Stimulated activated naive CD8-positive, alpha-beta T cell treated with anti-CD3 and anti-CD28 coated beads, Interleukin-15, Interleukin-2, amounts not matched to agents 100 ng/mL and 50 ng/mL, for 24 hours (primary cell): ENCODE data around the gene HAPLN2.

Source experiments
- H3K27ac Mint-ChIP-seq: one replicate; pipeline ENCODE4 v1.8.0; 2021; ENCODE audit warnings: mild to moderate bottlenecking, mixed read lengths
- H3K27me3 Mint-ChIP-seq: one replicate; pipeline ENCODE4 v1.8.0; 2021; ENCODE audit warnings: mixed read lengths
- H3K36me3 Mint-ChIP-seq: one replicate; pipeline ENCODE4 v1.8.0; 2021; ENCODE audit warnings: low read depth, mixed read lengths
- H3K4me1 Mint-ChIP-seq: one replicate; pipeline ENCODE4 v1.8.0; 2021; ENCODE audit warnings: low read depth, mixed read lengths
- H3K4me3 Mint-ChIP-seq: one replicate; pipeline ENCODE4 v1.8.0; 2021; ENCODE audit warnings: mild to moderate bottlenecking, mixed read lengths
- H3K9me3 Mint-ChIP-seq: one replicate; pipeline ENCODE4 v1.8.0; 2021; ENCODE audit warnings: mixed read lengths

The HAPLN2 gene

DNA sequence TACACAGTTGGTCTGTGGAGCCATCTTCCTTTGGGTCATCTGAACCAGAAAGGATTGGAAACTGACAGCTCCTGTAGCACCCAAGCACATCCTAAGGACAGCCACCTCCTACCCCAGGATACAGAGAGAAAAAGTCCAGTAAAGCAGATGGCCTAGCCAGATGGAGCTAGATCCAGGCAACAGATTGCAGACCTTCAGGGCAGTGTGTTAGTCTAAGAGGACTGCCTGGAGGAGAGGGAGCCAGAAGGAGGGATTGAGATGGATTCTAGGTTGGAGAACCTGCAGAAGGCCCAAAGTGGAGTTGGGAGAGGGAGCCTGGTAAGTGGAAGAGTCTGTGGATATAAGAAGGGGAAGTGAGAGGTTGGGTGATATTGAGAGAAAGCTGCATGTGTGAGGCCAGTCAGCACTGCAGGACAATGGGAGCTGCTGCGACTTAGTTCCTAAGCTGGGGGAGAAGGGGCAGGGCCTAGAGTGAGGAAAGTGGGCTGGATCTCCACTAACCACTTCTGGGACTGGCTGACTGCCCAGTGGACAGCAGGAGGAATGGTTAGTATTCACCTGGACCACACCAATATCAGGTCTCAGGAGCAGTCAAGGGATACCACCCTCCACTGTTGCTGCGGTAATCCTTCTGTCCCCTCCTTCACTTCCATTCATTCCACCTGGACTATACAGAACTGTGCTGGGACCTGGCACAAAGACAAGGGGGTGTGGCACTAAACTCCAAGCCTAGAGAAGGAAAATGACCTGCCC is 36.1 kb downstream of the HAPLN2 start:
- H3K9me3 Mint-ChIP-seq = no peaks in the 10 kb centered on the region
- no peaks in the 10 kb centered on the region for H3K36me3 Mint-ChIP-seq
- no peak overlapping the region for H3K27ac Mint-ChIP-seq
- no peak overlapping the region for H3K4me3 Mint-ChIP-seq
- H3K4me1 Mint-ChIP-seq = peaks cover 29% of the 10 kb centered on the region
- H3K27me3 Mint-ChIP-seq = peaks cover 61% of the 10 kb centered on the region

DNA sequence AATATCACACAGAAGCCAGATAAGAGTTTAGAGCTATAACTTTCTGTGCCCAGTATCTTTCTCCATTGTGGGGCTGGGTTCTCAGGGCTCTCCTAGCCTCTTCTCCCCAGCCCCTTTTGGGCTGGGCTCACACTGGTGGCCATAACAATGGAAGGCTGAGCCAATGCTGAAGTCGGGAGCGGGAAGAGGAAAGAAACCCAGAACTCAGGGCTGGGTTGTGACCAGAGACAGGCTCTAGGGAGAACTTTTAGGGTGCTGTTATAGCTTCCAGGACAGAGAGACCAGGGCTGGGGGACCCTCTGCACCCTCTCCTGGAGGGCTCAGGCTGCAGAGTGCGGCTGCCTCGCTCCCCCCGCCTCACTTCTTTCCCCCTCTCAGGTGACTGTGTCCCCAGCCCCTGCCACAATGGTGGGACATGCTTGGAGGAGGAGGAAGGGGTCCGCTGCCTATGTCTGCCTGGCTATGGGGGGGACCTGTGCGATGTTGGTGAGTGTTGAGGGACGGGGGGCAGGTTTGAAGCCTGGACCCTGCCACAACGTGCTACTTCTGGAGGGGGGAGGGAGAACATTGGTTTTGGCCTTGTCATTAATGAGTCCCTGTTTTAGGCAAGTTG is 36.8 kb downstream of the HAPLN2 start:
- H3K4me1 Mint-ChIP-seq = peaks cover 34% of the 10 kb centered on the region
- H3K27me3 Mint-ChIP-seq = peaks cover 55% of the 10 kb centered on the region
- no peak overlapping the region for H3K27ac Mint-ChIP-seq
- H3K9me3 Mint-ChIP-seq = no peaks in the 10 kb centered on the region
- H3K36me3 Mint-ChIP-seq = no peaks in the 10 kb centered on the region
- H3K4me3 Mint-ChIP-seq = no peak overlapping the region

DNA sequence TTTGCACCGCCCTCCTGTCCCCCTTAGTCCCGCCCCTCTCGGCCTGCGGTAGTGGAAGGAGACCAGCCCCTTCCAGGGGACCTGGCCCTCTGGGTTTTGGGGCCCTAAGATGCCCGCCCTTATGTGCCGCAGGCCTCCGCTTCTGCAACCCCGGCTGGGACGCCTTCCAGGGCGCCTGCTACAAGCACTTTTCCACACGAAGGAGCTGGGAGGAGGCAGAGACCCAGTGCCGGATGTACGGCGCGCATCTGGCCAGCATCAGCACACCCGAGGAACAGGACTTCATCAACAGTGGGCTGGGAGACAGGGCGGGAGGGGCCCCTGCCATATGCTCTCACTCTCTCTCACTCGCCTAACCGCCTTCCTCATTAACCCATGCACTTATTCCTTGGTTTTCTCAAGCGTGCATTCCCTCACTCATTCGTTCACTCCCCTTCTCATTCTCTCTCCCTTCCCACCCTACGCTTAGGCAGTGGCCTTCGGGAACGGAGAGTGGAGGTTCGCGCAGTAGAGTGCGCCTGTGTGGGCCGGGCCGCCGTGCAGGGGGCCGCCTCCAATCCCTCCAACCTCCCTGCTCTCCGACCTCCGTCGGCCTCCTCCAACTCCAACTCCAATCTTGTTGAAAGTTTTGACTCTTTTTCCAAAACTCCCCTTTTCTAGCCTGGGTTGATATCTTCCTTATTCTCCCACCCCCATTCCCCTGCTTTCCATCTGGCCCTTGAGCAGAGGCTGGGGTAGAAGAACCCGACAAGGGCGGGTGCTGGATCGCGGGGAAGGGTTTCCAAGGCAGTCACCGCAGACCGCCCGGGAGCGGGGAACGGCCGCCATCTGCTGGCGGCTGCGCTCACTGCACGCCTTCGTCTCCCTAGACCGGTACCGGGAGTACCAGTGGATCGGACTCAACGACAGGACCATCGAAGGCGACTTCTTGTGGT is 37.9 kb downstream of the HAPLN2 start:
- H3K36me3 Mint-ChIP-seq = no peaks in the 10 kb centered on the region
- no peaks in the 10 kb centered on the region for H3K9me3 Mint-ChIP-seq
- H3K4me3 Mint-ChIP-seq = peak overlapping the region; percentile 75
- H3K27me3 Mint-ChIP-seq = peaks cover 49% of the 10 kb centered on the region
- peaks cover 44% of the 10 kb centered on the region for H3K4me1 Mint-ChIP-seq
- H3K27ac Mint-ChIP-seq = no peak overlapping the region

DNA sequence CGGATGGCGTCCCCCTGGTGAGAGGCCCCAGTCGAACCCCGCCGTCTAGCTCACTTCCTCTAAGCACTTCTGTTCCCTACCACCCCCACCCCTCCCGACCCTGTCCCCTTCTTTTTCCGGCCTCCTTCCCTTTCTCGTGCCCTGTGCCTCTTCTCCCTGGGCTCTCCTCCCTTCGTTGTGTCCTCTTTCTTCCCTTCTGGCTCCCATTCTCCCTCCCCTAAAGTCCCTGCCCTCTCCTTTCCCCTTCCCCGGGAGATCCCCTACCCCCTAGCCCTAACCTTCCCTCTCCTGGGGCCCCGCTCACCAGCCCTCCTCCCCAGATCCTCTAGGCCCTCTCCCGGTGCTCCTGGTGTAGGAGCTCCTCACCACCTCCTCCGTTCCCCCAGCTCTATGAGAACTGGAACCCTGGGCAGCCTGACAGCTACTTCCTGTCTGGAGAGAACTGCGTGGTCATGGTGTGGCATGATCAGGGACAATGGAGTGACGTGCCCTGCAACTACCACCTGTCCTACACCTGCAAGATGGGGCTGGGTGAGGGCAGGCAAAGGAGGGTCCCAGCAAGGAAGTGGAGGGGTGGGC is 38.6 kb downstream of the HAPLN2 start:
- Mint-ChIP-seq H3K27me3 (peaks cover 45% of the 10 kb centered on the region), H3K9me3 (no peaks in the 10 kb centered on the region), H3K4me1 (peaks cover 49% of the 10 kb centered on the region), H3K36me3 (no peaks in the 10 kb centered on the region), H3K27ac (no peak overlapping the region), H3K4me3 (peak overlapping the region; percentile 75)

DNA sequence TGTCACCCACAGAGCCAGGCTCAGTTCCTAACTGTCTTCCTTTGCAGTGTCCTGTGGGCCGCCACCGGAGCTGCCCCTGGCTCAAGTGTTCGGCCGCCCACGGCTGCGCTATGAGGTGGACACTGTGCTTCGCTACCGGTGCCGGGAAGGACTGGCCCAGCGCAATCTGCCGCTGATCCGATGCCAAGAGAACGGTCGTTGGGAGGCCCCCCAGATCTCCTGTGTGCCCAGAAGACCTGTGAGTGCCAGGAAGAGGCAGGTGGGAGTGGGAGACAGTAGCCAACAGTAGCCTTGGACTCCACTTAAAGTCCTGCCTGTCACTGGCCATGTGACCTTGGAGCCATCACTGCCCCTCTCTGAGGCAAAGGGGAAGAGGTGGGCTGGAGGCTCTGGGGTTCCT is 39.3 kb downstream of the HAPLN2 start:
- Mint-ChIP-seq H3K27me3 (peaks cover 38% of the 10 kb centered on the region), H3K4me3 (no peak overlapping the region), H3K9me3 (no peaks in the 10 kb centered on the region), H3K27ac (no peak overlapping the region), H3K4me1 (peaks cover 51% of the 10 kb centered on the region), H3K36me3 (no peaks in the 10 kb centered on the region)

DNA sequence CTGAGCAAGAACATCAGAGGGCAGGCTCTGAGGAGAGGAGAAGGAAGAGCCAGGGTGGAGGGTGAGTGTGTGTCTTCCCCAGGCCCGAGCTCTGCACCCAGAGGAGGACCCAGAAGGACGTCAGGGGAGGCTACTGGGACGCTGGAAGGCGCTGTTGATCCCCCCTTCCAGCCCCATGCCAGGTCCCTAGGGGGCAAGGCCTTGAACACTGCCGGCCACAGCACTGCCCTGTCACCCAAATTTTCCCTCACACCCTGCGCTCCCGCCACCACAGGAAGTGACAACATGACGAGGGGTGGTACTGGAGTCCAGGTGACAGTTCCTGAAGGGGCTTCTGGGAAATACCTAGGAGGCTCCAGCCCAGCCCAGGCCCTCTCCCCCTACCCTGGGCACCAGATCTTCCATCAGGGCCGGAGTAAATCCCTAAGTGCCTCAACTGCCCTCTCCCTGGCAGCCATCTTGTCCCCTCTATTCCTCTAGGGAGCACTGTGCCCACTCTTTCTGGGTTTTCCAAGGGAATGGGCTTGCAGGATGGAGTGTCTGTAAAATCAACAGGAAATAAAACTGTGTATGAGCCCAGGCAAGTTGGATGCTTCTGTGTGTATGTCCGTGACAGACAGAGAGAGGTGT is 39.8 kb downstream of the HAPLN2 start:
- Mint-ChIP-seq H3K4me1 (peaks cover 51% of the 10 kb centered on the region), H3K36me3 (no peaks in the 10 kb centered on the region), H3K27me3 (peaks cover 33% of the 10 kb centered on the region), H3K4me3 (peak overlapping the region; percentile 65), H3K9me3 (no peaks in the 10 kb centered on the region), H3K27ac (no peak overlapping the region)

DNA sequence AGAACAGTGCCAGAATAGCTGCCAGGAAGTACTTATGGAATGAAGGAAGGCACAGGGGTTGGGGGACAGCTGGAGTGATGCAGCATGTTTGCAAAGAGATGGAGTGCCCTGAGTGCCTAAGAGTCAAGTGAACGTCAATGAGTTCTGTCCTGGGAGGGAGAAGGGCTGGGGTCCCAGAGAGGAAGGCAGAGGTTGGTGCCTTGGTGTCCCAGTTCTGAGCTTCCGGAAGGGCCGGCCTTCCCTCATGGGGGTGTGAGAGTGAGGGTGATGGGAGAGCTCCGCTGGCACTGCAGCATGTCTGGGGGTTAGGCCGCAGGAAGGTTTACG is 40.4 kb downstream of the HAPLN2 start:
- Mint-ChIP-seq H3K27me3 (peaks cover 27% of the 10 kb centered on the region), H3K27ac (no peak overlapping the region), H3K36me3 (no peaks in the 10 kb centered on the region), H3K4me1 (peaks cover 54% of the 10 kb centered on the region), H3K4me3 (peak overlapping the region; percentile 65), H3K9me3 (no peaks in the 10 kb centered on the region)

DNA sequence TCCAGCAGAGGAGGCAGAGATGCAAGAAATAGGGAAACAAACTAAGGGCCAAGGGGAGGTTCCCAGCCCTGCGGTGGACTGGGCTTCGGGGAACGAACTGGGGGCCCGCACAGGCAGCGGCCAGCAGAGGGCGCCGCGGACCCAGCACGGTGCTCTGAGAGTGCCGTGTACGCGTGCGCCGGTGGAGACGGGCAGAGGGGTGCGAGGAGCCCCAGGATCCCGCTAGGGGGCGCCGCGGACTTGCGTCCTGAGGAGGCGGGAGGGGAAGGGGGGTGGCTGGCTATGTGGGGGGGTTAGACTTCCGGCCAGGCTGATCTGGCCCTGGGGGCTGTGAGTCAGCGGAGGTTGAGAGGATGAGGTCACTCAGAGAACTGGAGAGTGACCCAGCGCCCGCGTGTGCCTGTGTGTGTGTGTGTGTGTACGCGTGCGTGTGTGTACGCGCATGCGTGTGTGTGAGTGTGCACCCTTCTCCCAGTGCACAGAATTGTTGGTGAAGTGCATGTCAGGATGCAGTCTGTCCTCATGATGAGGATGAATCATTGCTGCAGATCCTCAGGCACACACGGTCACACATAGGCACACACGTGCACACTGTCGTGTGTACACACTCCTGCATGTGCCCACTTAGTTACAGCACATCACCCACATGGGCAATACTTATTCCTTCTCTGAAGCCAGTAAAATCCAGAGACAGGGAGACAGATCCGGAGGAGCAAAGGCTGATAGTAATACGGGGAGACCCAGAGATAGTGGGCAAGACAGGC is 41.0 kb downstream of the HAPLN2 start:
- Mint-ChIP-seq H3K9me3 (no peaks in the 10 kb centered on the region), H3K27ac (peak overlapping the region; percentile 93), H3K27me3 (peaks cover 25% of the 10 kb centered on the region), H3K36me3 (no peaks in the 10 kb centered on the region), H3K4me1 (peaks cover 54% of the 10 kb centered on the region), H3K4me3 (peak overlapping the region; percentile 86)

DNA sequence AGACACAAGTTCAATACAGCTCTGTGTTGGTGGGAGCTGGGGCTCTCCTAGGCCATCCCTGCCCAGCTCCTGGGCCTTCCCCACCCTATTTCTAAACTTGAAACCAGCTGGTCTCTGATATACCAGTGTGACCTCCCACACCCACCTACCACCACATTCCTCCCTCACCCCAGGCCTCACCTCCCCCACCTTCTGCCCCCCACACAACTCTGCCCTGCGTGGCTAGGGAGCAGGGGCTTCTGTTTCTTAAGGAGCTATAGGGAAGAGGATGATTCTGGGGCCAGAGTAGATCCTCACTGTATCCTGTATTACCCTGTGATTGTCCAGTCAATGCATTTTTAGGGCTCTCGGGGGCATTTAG is 41.5 kb downstream of the HAPLN2 start:
- peak overlapping the region; percentile 93 for H3K27ac Mint-ChIP-seq
- no peaks in the 10 kb centered on the region for H3K9me3 Mint-ChIP-seq
- no peaks in the 10 kb centered on the region for H3K36me3 Mint-ChIP-seq
- H3K4me3 Mint-ChIP-seq = peak overlapping the region; percentile 86
- H3K27me3 Mint-ChIP-seq = peaks cover 19% of the 10 kb centered on the region
- H3K4me1 Mint-ChIP-seq = peaks cover 54% of the 10 kb centered on the region

DNA sequence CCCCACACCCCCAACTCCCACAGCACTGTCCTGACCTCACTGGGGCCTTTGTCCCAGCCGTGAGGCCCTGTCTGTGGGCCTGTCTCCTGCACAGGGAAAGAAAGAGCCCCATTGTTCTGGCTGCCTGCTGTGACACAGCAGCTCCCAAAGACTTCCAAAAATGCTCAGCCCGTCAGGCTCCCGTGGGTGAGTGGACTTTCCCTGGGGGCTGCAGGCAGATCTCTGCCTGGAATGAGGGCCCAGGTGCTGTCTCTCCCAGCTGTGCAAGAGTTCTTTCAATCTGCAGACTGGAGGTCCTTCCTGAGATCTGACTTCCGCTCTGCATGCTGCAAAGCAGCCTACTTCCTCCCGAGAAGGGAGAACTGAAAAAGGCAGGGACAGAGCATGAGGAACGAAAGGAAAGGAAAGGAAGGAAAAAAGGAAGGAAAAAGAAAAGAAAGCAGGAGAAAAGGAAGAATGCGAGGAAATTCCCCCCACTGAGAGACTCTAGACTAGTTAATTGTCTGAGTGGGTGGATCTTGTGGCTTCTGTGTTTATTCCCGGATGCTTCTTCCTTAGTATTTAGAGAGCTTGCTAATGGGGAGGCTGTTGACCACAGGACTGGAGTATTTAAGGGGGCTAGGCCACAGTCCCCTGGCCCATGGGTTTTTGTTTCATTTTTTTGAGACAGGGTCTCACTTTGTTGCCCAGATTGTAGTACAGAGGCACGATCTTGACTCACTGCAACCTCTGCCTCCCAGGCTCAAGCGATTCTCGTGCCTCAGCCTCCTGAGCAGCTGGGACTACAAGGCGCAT is 43.0 kb downstream of the HAPLN2 start:
- Mint-ChIP-seq H3K36me3 (no peaks in the 10 kb centered on the region), H3K4me3 (no peak overlapping the region), H3K4me1 (peaks cover 47% of the 10 kb centered on the region), H3K9me3 (no peaks in the 10 kb centered on the region), H3K27ac (no peak overlapping the region), H3K27me3 (peaks cover 4% of the 10 kb centered on the region)

DNA sequence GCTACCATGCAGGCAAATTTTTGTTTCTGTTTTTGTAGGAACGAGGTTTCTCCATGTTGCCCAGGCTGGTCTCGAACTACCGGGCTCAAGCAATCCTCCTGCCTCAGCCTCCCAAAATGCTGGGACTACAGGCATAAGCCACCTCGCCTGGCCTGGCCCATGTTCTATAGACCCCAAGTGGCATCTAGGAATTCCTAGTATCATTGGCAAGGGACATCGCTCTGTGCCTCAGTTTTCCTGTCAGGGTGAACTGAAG is 43.5 kb downstream of the HAPLN2 start:
- Mint-ChIP-seq H3K4me3 (no peak overlapping the region), H3K27ac (peak overlapping the region; percentile 22), H3K4me1 (peaks cover 42% of the 10 kb centered on the region), H3K9me3 (no peaks in the 10 kb centered on the region), H3K27me3 (no peaks in the 10 kb centered on the region), H3K36me3 (no peaks in the 10 kb centered on the region)

DNA sequence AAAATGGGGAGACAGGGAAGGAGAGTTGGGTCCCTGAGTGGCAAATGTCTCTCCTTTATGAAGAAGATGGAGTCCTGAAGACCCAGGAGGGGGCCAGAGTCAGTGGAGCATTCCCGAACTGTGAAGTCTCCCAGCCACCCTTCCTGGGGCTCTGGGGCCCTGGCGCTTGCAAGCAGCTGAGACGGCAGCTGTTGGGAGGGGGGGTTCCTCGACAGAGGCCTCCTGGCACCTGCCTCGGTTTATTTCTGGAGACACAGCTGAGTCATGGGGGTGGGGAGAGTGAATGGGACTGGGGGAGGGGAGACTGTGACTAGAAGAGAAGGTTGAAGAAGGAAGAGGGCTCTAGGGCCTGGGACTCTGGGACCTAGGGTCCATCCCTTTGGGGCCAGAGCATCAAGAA is 44.0 kb downstream of the HAPLN2 start:
- no peak overlapping the region for H3K4me3 Mint-ChIP-seq
- H3K4me1 Mint-ChIP-seq = peaks cover 39% of the 10 kb centered on the region
- H3K27me3 Mint-ChIP-seq = no peaks in the 10 kb centered on the region
- peak overlapping the region; percentile 22 for H3K27ac Mint-ChIP-seq
- H3K36me3 Mint-ChIP-seq = no peaks in the 10 kb centered on the region
- H3K9me3 Mint-ChIP-seq = no peaks in the 10 kb centered on the region

DNA sequence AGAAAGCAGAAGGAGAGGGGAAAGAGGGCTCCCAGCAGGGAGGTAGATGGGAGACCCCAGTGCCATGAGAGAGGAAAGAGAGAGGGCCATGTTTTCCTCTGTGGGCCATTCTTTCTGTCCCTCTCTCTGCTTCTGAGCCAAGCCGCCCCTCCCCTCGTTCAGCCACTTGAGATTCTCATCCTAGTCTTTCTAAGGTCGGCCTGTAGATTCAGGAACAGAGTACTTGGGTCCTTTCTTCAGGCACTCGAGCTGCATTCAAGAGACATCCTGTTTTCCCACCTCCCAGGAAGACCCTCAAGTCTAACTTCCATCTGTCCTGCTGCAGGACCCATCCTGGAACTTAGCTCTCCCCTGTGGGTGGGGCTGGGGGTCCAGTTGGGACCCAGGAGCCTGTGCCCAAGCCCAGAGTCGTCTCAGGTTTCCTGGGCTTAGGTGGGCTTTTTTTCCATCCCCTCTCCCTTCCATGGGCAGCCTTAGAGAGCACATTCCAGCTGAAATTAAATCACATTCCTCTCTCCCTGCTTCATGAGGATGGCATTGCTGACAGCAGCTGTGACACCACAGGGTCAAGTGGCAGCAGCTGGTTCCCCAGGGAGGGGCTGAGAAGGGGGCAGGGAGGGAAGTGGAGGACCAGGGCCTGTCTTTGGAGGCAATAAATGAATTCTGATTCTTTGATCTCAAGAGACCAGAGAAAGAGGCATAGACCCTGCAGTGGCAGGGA is 45.0 kb downstream of the HAPLN2 start:
- H3K9me3 Mint-ChIP-seq = no peaks in the 10 kb centered on the region
- H3K27ac Mint-ChIP-seq = no peak overlapping the region
- no peaks in the 10 kb centered on the region for H3K27me3 Mint-ChIP-seq
- H3K4me3 Mint-ChIP-seq = no peak overlapping the region
- no peaks in the 10 kb centered on the region for H3K36me3 Mint-ChIP-seq
- peaks cover 37% of the 10 kb centered on the region for H3K4me1 Mint-ChIP-seq
